Muscle of leg (tissue), 11 donors: Measurements from ENCODE around the gene TENT4B. TPM values are rescaled to one million over a fixed set of nuclear protein-coding genes. Genes with fewer than 3 reads are reported as not detected.

Experiments used
- DNase-seq: peaks from one replicate; pipeline ENCODE4 v3.0.0; 2013
- H3K27ac ChIP-seq: one replicate; pipeline ENCODE4 v1.5.1; 2013; ENCODE audit warnings: mild to moderate bottlenecking, low read length, control low read depth
- H3K27me3 ChIP-seq: one replicate; pipeline ENCODE4 v1.6.1; 2013; ENCODE audit warnings: low read length; ENCODE audit not compliant: control insufficient read depth, insufficient read depth
- H3K36me3 ChIP-seq: one replicate; pipeline ENCODE4 v1.6.1; 2013; ENCODE audit warnings: low read length; ENCODE audit not compliant: control insufficient read depth, insufficient read depth
- H3K4me1 ChIP-seq: one replicate; pipeline ENCODE4 v1.6.1; 2013; ENCODE audit warnings: low read length; ENCODE audit not compliant: control insufficient read depth, insufficient read depth
- H3K4me3 ChIP-seq: one replicate; pipeline ENCODE4 v1.5.1; 2013; ENCODE audit warnings: low read length, control low read depth
- H3K9me3 ChIP-seq: replicated peaks from 2 replicates; pipeline ENCODE4 v1.6.1; 2013; ENCODE audit warnings: low read depth, low read length; ENCODE audit not compliant: control insufficient read depth
- WGBS: methylation state at CpG from one replicate; pipeline ENCODE4 v1.1.5; 2013; ENCODE audit warnings: missing lambda C conversion rate; ENCODE audit not compliant: insufficient coverage; 5-methylcytosine and 5-hydroxymethylcytosine counted together
- polyA plus RNA-seq, 8 donors: library from polyadenylated mRNA; unstranded; fragments of 120-200 nt; gene quantifications; one replicate each; pipeline versions ENCODE4 v1.2.1 to v1.2.3, GENCODE V29; 2013; ENCODE audit warnings: inconsistent platforms in 1 of 8, low replicate concordance in 1 of 8; ENCODE audit not compliant: insufficient read length in 8 of 8, insufficient read depth in 1 of 8
- total RNA-seq: library from RNA; stranded (reverse); fragments of 120-200 nt; gene quantifications from one replicate; pipeline ENCODE4 v1.2.4, GENCODE V29; 2013

Gene TENT4B
- total and polyA plus RNA-seq, 9 donors: 5.2 to 7.7 (median 5.9) TPM

DNA sequence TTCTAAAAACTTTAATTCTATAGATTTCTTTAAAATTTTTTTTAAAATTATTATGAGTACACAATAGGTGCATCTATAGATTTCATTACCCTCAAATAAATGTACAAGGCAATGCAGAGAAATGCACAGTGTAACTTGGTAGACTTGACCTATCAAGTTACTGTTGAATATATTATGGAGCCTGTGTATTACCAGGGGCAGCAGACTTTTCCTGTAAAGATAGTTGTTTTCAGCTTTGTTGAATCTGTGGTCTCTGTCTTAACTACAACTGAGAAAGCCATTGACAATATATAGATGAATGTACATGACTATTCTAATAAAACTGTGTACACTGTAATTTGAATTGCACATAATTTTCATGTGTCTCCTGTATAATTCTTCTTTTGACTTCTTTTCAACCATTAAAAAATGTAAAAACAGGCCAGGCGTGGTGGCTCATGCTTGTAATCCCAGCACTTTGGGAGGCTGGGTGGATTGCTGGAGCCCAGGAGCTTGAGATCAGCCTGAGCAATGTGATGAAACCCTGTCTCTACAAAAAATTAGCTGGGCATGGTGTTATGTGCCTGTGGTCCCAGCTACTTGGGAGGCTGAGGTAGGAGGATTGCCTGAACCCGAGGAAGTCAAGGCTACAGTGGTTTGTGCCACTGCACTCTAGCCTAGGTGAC, 39.4 kb downstream of the TENT4B start:
- Histone ChIP-seq H3K9me3 (no peaks in the 10 kb centered on the region), H3K27ac (no peak overlapping the region), H3K36me3 (no peaks in the 10 kb centered on the region), H3K4me1 (no peaks in the 10 kb centered on the region), H3K4me3 (no peak overlapping the region), H3K27me3 (no peaks in the 10 kb centered on the region)
- DNase-seq: no peak
- 94% methylated on average over 2 of the region's 2 CpGs for WGBS

GRCh38 chr16:50193594-50193993, 40.5 kb downstream of the TENT4B start:
- no peaks in the 10 kb centered on the region for H3K9me3 ChIP-seq
- no peaks in the 10 kb centered on the region for H3K4me1 ChIP-seq
- no peaks in the 10 kb centered on the region for H3K36me3 ChIP-seq
- H3K27me3 ChIP-seq: no peaks in the 10 kb centered on the region
- no peak overlapping the region for H3K4me3 ChIP-seq
- no peak for DNase-seq
- WGBS: 100% methylated on average over 3 of the region's 5 CpGs
- H3K27ac ChIP-seq: no peak overlapping the region

- 50% methylated on average over 1 of the region's 2 CpGs for WGBS
- Histone ChIP-seq H3K27ac (peak overlapping the region; percentile 9), H3K36me3 (no peaks in the 10 kb centered on the region), H3K9me3 (no peaks in the 10 kb centered on the region), H3K27me3 (no peaks in the 10 kb centered on the region), H3K4me1 (no peaks in the 10 kb centered on the region), H3K4me3 (no peak overlapping the region)
- DNase-seq: no peak
These were observed 42.2 kb downstream of the TENT4B start for GRCh38 chr16:50195276-50195675.

GRCh38 chr16:50195756-50196155, 42.6 kb downstream of the TENT4B start:
- WGBS: no CpG with 5 or more reads among the region's 1 CpG
- no peak overlapping the region for H3K27ac ChIP-seq
- H3K4me1 ChIP-seq: no peaks in the 10 kb centered on the region
- no peak overlapping the region for H3K4me3 ChIP-seq
- DNase-seq: no peak
- no peaks in the 10 kb centered on the region for H3K9me3 ChIP-seq
- H3K36me3 ChIP-seq: no peaks in the 10 kb centered on the region
- no peaks in the 10 kb centered on the region for H3K27me3 ChIP-seq

DNA sequence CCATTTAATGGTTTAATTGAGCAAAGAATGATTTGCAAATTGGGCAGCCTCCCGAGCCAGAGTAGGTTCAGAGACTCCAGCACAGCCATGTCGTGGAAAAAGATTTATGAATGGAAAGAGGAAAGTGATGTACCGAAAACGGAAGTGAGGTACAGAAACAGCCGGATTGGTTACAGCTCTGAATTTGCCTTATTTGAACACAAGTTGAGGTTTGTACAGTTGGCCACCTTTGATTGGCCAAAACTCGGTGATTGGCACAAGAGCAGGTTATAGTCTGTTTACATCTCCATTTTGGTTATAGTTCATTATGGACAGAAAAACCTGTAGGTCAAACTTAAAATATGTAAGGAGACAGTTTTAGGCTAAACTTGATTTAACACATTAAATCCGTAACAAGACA, 44.5 kb downstream of the TENT4B start:
- no peak overlapping the region for H3K4me3 ChIP-seq
- no peak overlapping the region for H3K27ac ChIP-seq
- no peaks in the 10 kb centered on the region for H3K36me3 ChIP-seq
- H3K4me1 ChIP-seq: no peaks in the 10 kb centered on the region
- no peak for DNase-seq
- H3K27me3 ChIP-seq: no peaks in the 10 kb centered on the region
- no peaks in the 10 kb centered on the region for H3K9me3 ChIP-seq
- 93% methylated on average over 4 of the region's 7 CpGs for WGBS

DNA sequence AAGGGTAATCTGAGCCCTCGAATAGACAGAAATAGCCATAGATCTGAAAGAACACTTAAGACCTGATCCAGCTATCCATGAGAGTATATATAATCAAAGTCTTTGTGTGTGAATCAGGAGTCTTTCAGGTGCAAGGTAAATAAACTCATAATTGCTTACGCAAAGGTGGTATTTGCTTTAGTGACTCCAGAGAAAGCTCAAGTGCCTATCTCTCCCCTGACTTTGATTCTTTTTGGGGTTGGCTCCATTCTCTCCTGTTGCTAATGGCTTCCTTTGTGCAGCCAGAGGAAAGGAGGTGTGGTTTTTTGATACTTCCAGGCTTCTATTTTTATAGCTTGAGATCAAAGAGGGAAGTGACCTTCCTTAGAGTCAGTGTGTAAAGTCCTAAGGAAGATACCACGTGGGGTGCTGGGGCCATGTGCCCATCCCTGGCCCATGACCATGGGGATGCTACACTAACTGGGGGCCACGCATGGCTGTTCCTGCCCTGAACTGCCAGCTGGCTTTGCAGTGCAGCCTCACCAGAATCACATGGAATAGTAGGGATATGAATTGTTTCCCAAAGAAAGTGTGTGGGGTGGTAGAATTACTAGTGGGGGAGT, 45.8 kb downstream of the TENT4B start:
- peaks cover 5% of the 10 kb centered on the region for H3K4me1 ChIP-seq
- H3K9me3 ChIP-seq: no peaks in the 10 kb centered on the region
- H3K36me3 ChIP-seq: no peaks in the 10 kb centered on the region
- no peaks in the 10 kb centered on the region for H3K27me3 ChIP-seq
- no peak overlapping the region for H3K4me3 ChIP-seq
- H3K27ac ChIP-seq: no peak overlapping the region
- 0% methylated on average over 1 of the region's 4 CpGs for WGBS
- no peak for DNase-seq

GRCh38 chr16:50201787-50202186, 48.7 kb downstream of the TENT4B start:
- no CpG with 5 or more reads among the region's 3 CpGs for WGBS

DNA sequence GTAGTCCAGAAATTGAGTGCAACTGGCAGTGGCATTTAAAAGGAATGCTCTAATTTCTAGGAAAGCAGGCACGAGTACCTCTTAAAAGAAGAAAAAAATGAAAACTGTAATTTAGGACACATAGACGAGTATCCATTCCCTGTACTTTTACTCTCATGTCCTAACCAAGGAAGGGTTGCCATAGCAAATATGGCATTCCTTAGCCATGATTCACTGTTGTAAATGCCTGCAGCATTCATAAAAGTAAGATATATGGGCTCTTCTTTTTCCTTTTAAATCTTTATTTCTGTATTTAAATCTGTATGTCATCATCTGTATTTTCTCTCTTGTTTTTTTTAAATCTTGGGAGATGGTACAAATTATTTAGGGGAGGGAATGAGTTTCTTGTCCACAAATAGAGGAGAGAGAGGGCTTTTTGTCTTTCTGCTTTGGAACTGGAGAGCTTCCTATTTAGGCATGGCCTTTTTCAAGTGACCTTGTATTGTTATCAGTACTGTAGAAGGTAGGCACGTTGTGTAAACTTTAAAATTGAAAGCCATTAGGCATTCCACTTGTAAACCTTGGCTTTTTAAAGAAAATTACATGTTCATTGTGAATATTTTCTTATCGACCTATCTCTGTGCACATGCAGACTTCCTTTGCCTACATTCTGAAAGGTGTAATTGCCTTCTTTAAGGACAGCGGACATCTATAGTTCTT, 50.0 kb downstream of the TENT4B start:
- DNase-seq: peak; percentile 91
- 100% methylated on average over 1 of the region's 5 CpGs for WGBS
- no peak overlapping the region for H3K4me3 ChIP-seq
- H3K27ac ChIP-seq: peak overlapping the region; percentile 71
- H3K27me3 ChIP-seq: no peaks in the 10 kb centered on the region
- H3K36me3 ChIP-seq: no peaks in the 10 kb centered on the region
- no peaks in the 10 kb centered on the region for H3K9me3 ChIP-seq
- H3K4me1 ChIP-seq: peaks cover 13% of the 10 kb centered on the region

More at GRCh38 chr16:50201787-50202186, 48.7 kb downstream of the TENT4B start:
- H3K4me3 ChIP-seq: no peak overlapping the region
- no peak for DNase-seq
- H3K36me3 ChIP-seq: no peaks in the 10 kb centered on the region
- no peaks in the 10 kb centered on the region for H3K27me3 ChIP-seq
- H3K27ac ChIP-seq: no peak overlapping the region
- H3K9me3 ChIP-seq: no peaks in the 10 kb centered on the region
- peaks cover 13% of the 10 kb centered on the region for H3K4me1 ChIP-seq

- no peak overlapping the region for H3K4me3 ChIP-seq
- no peaks in the 10 kb centered on the region for H3K9me3 ChIP-seq
- no peaks in the 10 kb centered on the region for H3K27me3 ChIP-seq
- WGBS: 74% methylated on average over 5 of the region's 6 CpGs
- peaks cover 19% of the 10 kb centered on the region for H3K4me1 ChIP-seq
- DNase-seq: no peak
- H3K27ac ChIP-seq: peak overlapping the region; percentile 71
- H3K36me3 ChIP-seq: no peaks in the 10 kb centered on the region
These were observed 50.6 kb downstream of the TENT4B start for GRCh38 chr16:50203681-50204080.

DNA sequence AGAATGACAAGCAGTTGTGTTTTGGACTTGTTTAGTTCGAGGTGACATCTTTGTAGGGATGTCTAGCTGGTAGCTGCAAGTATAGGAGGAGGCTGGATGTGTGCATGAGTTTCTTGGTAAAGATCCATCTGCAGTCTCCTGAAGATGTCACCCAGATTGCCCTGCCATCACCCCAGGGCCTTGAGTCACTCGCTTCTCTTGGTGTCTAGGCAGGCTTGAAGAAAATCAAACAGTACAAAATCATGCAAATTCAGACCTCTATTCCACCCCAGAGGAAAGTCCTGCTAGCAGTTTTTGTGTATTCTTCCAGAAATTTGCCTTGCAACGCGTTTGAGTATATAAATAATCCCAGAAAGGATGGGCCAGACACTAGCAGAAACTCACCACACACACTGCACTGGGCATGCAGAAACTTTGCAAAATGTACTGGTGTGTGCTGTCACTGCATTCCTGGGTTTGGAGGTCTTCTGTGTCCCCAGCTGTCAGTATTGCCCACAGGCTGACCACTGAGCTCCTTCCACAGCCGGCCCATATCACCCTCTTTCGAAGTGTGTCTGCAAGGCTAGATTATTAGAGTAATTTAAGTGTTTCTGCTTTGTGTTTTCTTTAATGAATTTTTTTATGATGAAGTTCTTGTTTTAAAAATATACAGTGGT, 51.5 kb downstream of the TENT4B start:
- Histone ChIP-seq H3K9me3 (no peaks in the 10 kb centered on the region), H3K4me3 (no peak overlapping the region), H3K27me3 (no peaks in the 10 kb centered on the region), H3K36me3 (no peaks in the 10 kb centered on the region), H3K4me1 (peaks cover 27% of the 10 kb centered on the region), H3K27ac (no peak overlapping the region)
- 60% methylated on average over 3 of the region's 6 CpGs for WGBS
- no peak for DNase-seq
